Measurements from ENCODE around the gene PDE6G. TPM values are rescaled to one million over a fixed set of nuclear protein-coding genes. Genes with fewer than 3 reads are reported as not detected.

PDE6G gene
- total RNA-seq, 1 experiment from 2014 or later = 0.85 TPM

DNA sequence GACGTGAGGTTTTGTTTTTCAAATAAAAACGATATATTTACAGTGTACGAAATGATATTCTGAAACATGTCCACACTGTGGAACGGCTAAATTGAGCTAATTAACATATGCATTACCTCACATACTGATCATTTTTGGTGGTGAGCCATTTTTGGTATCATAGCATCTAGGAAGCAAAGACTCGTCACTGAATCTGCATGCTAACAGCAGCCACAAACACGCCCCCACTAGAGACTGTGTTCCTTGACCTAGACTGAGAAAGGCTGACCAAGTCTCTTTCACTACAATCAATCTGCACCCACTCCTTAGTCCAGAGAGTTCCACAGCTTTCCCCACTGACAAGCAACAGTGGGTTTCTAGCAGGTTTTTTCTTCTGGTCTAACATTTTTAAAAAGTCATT, 48.9 kb downstream of the PDE6G start:
- TF ChIP-seq, protein P1, sequence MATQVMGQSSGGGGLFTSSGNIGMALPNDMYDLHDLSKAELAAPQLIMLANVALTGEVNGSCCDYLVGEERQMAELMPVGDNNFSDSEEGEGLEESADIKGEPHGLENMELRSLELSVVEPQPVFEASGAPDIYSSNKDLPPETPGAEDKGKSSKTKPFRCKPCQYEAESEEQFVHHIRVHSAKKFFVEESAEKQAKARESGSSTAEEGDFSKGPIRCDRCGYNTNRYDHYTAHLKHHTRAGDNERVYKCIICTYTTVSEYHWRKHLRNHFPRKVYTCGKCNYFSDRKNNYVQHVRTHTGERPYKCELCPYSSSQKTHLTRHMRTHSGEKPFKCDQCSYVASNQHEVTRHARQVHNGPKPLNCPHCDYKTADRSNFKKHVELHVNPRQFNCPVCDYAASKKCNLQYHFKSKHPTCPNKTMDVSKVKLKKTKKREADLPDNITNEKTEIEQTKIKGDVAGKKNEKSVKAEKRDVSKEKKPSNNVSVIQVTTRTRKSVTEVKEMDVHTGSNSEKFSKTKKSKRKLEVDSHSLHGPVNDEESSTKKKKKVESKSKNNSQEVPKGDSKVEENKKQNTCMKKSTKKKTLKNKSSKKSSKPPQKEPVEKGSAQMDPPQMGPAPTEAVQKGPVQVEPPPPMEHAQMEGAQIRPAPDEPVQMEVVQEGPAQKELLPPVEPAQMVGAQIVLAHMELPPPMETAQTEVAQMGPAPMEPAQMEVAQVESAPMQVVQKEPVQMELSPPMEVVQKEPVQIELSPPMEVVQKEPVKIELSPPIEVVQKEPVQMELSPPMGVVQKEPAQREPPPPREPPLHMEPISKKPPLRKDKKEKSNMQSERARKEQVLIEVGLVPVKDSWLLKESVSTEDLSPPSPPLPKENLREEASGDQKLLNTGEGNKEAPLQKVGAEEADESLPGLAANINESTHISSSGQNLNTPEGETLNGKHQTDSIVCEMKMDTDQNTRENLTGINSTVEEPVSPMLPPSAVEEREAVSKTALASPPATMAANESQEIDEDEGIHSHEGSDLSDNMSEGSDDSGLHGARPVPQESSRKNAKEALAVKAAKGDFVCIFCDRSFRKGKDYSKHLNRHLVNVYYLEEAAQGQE (IDR thresholded peaks at IDR 0.05; ENCODE audit: insufficient read depth in 1 of 2, low read depth in 2 of 2, low read length in 1 of 2) = no peak
- TF ChIP-seq TCF7L2 (IDR thresholded peaks at IDR 0.05; ENCODE audit: low read depth, low read length) (no peak), SIN3A (IDR thresholded peaks at IDR 0.05; ENCODE audit: borderline replicate concordance, insufficient read depth, low read depth, low read length) (no peak), POLR2AphosphoS5 (IDR thresholded peaks at IDR 0.05; ENCODE audit: low read depth, low read length) (no peak)
- TF ChIP-seq, protein P2, sequence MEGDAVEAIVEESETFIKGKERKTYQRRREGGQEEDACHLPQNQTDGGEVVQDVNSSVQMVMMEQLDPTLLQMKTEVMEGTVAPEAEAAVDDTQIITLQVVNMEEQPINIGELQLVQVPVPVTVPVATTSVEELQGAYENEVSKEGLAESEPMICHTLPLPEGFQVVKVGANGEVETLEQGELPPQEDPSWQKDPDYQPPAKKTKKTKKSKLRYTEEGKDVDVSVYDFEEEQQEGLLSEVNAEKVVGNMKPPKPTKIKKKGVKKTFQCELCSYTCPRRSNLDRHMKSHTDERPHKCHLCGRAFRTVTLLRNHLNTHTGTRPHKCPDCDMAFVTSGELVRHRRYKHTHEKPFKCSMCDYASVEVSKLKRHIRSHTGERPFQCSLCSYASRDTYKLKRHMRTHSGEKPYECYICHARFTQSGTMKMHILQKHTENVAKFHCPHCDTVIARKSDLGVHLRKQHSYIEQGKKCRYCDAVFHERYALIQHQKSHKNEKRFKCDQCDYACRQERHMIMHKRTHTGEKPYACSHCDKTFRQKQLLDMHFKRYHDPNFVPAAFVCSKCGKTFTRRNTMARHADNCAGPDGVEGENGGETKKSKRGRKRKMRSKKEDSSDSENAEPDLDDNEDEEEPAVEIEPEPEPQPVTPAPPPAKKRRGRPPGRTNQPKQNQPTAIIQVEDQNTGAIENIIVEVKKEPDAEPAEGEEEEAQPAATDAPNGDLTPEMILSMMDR (IDR thresholded peaks at IDR 0.05) = no peak
- no peak overlapping the region for H3K4me3 ChIP-seq (ENCODE audit: low read depth in 2 of 2, low read length in 2 of 2)
- ATAC-seq (no peak), DNase-seq (ENCODE audit: low read depth, low spot score) (no peak)
- no peaks in the 10 kb centered on the region for H3K27me3 ChIP-seq (ENCODE audit: control insufficient read depth, insufficient read depth, low read length)
- POLR2A ChIA-PET = interaction anchor here (0.5 to 0.6 kb wide), 2 partner anchors 13 to 116 kb away, joined by 3 to 7 read pairs; no protein-coding TSS in a partner anchor
- H3K4me1 ChIP-seq (ENCODE audit: control insufficient read depth, insufficient read depth, low read length) = peaks cover 5% of the 10 kb centered on the region; the same call in 1 of the 2 replicates
- no TSS peak for BruUV-seq (replicated peaks)
- peaks cover 38% of the 10 kb centered on the region for H3K36me3 ChIP-seq (ENCODE audit: control insufficient read depth, insufficient read depth, low read length)
- 0 out of 2 replicates have a peak overlapping the region, but pooled peaks have one; percentile 12 for H3K27ac ChIP-seq (ENCODE audit: low read length)
- intact Hi-C loops (cut with micrococcal nuclease; ENCODE audit: unreplicated experiment) = no loop called here
- CTCF ChIA-PET = no interaction called here
- in situ Hi-C loops (cut with HindIII; ENCODE audit: low pct_unique_long_range_greater_than_20kb, low sequenced_read_pairs) = no loop called here
- no peaks in the 10 kb centered on the region for H3K9me3 ChIP-seq (ENCODE audit: control insufficient read depth, insufficient read depth, low read depth, low read length)

DNA sequence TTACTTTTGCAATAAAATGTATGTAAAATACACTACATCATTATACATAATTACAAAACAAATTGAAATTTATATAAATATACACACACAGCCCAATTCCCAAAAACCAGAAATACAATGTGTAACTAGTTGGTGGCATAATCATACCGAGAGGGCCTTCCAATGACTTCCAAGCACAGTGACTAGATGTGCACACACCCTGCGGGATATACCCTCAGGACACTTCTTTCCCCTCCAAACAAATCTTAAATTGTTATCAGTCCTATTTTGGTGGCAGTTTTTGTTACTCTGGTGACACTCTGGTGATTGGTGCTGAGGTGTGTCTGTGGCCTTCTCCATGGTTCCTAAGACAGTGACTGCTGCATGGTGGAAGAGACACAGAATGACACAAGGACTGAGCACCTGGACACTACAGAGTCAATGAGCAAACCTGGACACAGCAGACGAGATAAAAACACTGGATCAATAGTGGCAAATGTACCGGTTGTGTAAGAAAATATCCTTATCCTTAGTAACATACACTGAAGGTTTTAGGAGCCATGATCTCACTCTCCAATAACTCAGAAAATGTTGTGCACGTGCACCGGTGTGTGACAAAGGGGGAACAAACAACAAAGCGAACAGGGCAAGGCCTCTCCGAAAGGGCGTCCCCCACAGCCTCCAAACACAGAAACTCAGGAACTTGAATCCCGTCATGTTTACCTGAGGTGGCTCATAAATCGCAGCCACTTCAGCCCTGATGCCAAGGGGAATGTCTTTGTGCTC, 52.3 kb downstream of the PDE6G start:
- CTCF ChIA-PET = no interaction called here
- POLR2A ChIA-PET = no interaction called here
- DNase-seq (ENCODE audit: low read depth, low spot score) = no peak
- Histone ChIP-seq H3K27ac (ENCODE audit: low read length) (peak overlapping the region; percentile 60), H3K27me3 (ENCODE audit: control insufficient read depth, insufficient read depth, low read length) (no peaks in the 10 kb centered on the region), H3K9me3 (ENCODE audit: control insufficient read depth, insufficient read depth, low read depth, low read length) (no peaks in the 10 kb centered on the region), H3K4me1 (ENCODE audit: control insufficient read depth, insufficient read depth, low read length) (peaks cover 25% of the 10 kb centered on the region), H3K4me3 (ENCODE audit: low read depth in 2 of 2, low read length in 2 of 2) (no peak overlapping the region), H3K36me3 (ENCODE audit: control insufficient read depth, insufficient read depth, low read length) (peaks cover 46% of the 10 kb centered on the region)
- TSS peak; percentile 16 for BruUV-seq (replicated peaks)
- no peak for TF ChIP-seq TCF7L2 (IDR thresholded peaks at IDR 0.05; ENCODE audit: low read depth, low read length)
- TF ChIP-seq, protein P2 (IDR thresholded peaks at IDR 0.05) = no peak
- TF ChIP-seq POLR2AphosphoS5 (IDR thresholded peaks at IDR 0.05; ENCODE audit: low read depth, low read length) = no peak
- ATAC-seq = no peak
- in situ Hi-C loops (cut with HindIII; ENCODE audit: low pct_unique_long_range_greater_than_20kb, low sequenced_read_pairs) = no loop called here
- intact Hi-C loops (cut with micrococcal nuclease; ENCODE audit: unreplicated experiment) = loop anchor here (5.0 kb wide), 1 partner anchor 47 kb away; no protein-coding TSS in a partner anchor
